B cell (primary cell): ENCODE results near the gene HS6ST2. TPM values are rescaled to one million over a fixed set of nuclear protein-coding genes. Genes with fewer than 3 reads are reported as not detected.

ENCODE experiments used
- ATAC-seq: fragments of 200-7000 bp; cut with Tn5 transposase; one replicate; pipeline ENCODE4 v1.10.0; 2021; ENCODE audit warnings: low read depth, mild to moderate bottlenecking, moderate number of reproducible peaks, moderate library complexity
- CTCF ChIA-PET: fragments of 350-600 bp; sonication (Branson Sonifier 250); formaldehyde crosslinking; loops from one replicate; lab custom pipeline; 2021; ENCODE audit warnings: antibody characterized with exemption, inconsistent platforms; lab: Charles Lee
- POLR2A ChIA-PET: fragments of 350-600 bp; sonication (Branson Sonifier 250); formaldehyde crosslinking; loops from one replicate; lab custom pipeline; 2021; ENCODE audit warnings: antibody characterized with exemption; lab: Charles Lee
- DNase-seq: peaks from one replicate; pipeline ENCODE4 v3.0.0; 2013
- H2AFZ ChIP-seq: 2 replicates; pipeline ENCODE4 v1.6.1; 2012; ENCODE audit warnings: mild to moderate bottlenecking, low read depth, low read length; ENCODE audit not compliant: insufficient read depth, poor library complexity, severe bottlenecking
- H3K27ac ChIP-seq, 2 donors: 1 replicate in 1 of 2; 2 replicates in 1 of 2; pipeline ENCODE4 v1.5.1; 2012 to 2013; ENCODE audit warnings: low read length in 2 of 2, mild to moderate bottlenecking in 2 of 2, moderate library complexity in 1 of 2
- H3K27me3 ChIP-seq, 4 experiments: fragments of 200-600 bp in 1 of 4; sonication (generic) in 1 of 4; replicated peaks in 1 of 4; 1 replicate in 2 of 4; 2 replicates in 2 of 4; pipeline versions ENCODE4 v1.6.1 to v1.7.0; 2013 to 2016; ENCODE audit warnings: low read length in 3 of 4, mild to moderate bottlenecking in 2 of 4, mixed read lengths in 1 of 4, moderate library complexity in 1 of 4; ENCODE audit not compliant: insufficient read depth in 4 of 4, control insufficient read depth in 3 of 4; ENCODE audit errors: control extremely low read depth in 1 of 4
- H3K36me3 ChIP-seq, 2 experiments: replicated peaks in 1 of 2; 1 replicate in 1 of 2; 2 replicates in 1 of 2; pipeline versions ENCODE4 v1.6.1 to v1.7.1; 2013; ENCODE audit warnings: low read length in 1 of 2; ENCODE audit not compliant: insufficient read depth in 2 of 2, control insufficient read depth in 1 of 2; ENCODE audit errors: control extremely low read depth in 1 of 2, extremely low read depth in 1 of 2
- H3K4me1 ChIP-seq, 2 donors: fragments of 200-600 bp in 1 of 2; sonication (generic) in 1 of 2; 1 replicate in 1 of 2; 2 replicates in 1 of 2; pipeline versions ENCODE4 v1.5.1 to v1.6.1; 2013 to 2017; ENCODE audit warnings: low read length in 2 of 2; ENCODE audit not compliant: control insufficient read depth in 2 of 2, insufficient read depth in 2 of 2
- H3K4me2 ChIP-seq: replicated peaks from 2 replicates; pipeline ENCODE3; 2012; ENCODE audit warnings: mild to moderate bottlenecking, low read depth, low read length; ENCODE audit not compliant: poor library complexity, severe bottlenecking
- H3K4me3 ChIP-seq, 5 experiments: fragments of 200-600 bp in 1 of 5; sonication (generic) in 1 of 5; 1 replicate in 3 of 5; 2 replicates in 2 of 5; pipeline versions ENCODE4 v1.5.1 to v1.7.0; 2011 to 2016; ENCODE audit warnings: low read length in 4 of 5, mild to moderate bottlenecking in 4 of 5, low read depth in 2 of 5, control low read depth in 1 of 5, moderate library complexity in 1 of 5; ENCODE audit not compliant: insufficient read depth in 1 of 5; ENCODE audit errors: control extremely low read depth in 1 of 5, extremely low read depth in 1 of 5
- H3K79me2 ChIP-seq: fragments of 200-600 bp; sonication (generic); one replicate; pipeline ENCODE4 v1.6.0; 2016; ENCODE audit warnings: low read length; ENCODE audit not compliant: control insufficient read depth, insufficient read depth
- H3K9ac ChIP-seq: fragments of 200-600 bp; sonication (generic); 2 replicates; pipeline ENCODE4 v1.6.1; 2017; ENCODE audit warnings: mild to moderate bottlenecking, low read length, moderate library complexity
- H3K9me3 ChIP-seq, 3 donors: one replicate each; pipeline versions ENCODE4 v1.6.1 to v1.7.1; 2013; ENCODE audit warnings: low read length in 2 of 3; ENCODE audit not compliant: control insufficient read depth in 2 of 3, insufficient read depth in 1 of 3; ENCODE audit errors: control extremely low read depth in 1 of 3
- H4K20me1 ChIP-seq: 2 replicates; pipeline ENCODE4 v1.6.0; 2012; ENCODE audit warnings: mild to moderate bottlenecking, low read length; ENCODE audit not compliant: insufficient read depth, control insufficient read depth, poor library complexity, severe bottlenecking
- H3K27ac Mint-ChIP-seq: one replicate; pipeline ENCODE4 v1.8.0; 2021; ENCODE audit warnings: mixed read lengths
- H3K27me3 Mint-ChIP-seq: one replicate; pipeline ENCODE4 v1.8.0; 2021; ENCODE audit warnings: mixed read lengths
- H3K4me1 Mint-ChIP-seq: one replicate; pipeline ENCODE4 v1.8.0; 2021; ENCODE audit warnings: mixed read lengths
- H3K4me3 Mint-ChIP-seq: one replicate; pipeline ENCODE4 v1.8.0; 2021; ENCODE audit warnings: mixed read lengths
- H3K9me3 Mint-ChIP-seq: one replicate; pipeline ENCODE4 v1.8.0; 2022; ENCODE audit warnings: mixed read lengths; ENCODE audit not compliant: insufficient read depth
- EZH2 ChIP-seq: IDR thresholded peaks from 2 replicates; pipeline ENCODE4 v1.6.1; 2012; ENCODE audit warnings: borderline replicate concordance, low read depth, mild to moderate bottlenecking, moderate library complexity, low read length; ENCODE audit not compliant: insufficient read depth, poor library complexity, severe bottlenecking
- WGBS: methylation state at CpG from one replicate; pipeline ENCODE4 v1.1.5; 2013; ENCODE audit warnings: missing lambda C conversion rate; ENCODE audit not compliant: insufficient coverage; 5-methylcytosine and 5-hydroxymethylcytosine counted together
- intact Hi-C: fragments of 100-400 bp; cut with micrococcal nuclease; formaldehyde crosslinking; loops from one replicate; pipeline ENCODE4 v1.10.0; 2022
- polyA plus RNA-seq: library from polyadenylated mRNA; depleted of rRNA; stranded (reverse); fragments of >200 nt; gene quantifications from 2 replicates; pipeline ENCODE4 v1.2.3, GENCODE V29; 2012
- total RNA-seq, 2 donors: library from RNA; stranded (reverse); fragments of 120-200 nt in 1 of 2; gene quantifications; 1 replicate in 1 of 2; 2 replicates in 1 of 2; pipeline versions ENCODE4 v1.2.3 to v1.2.4, GENCODE V29; 2013 to 2022
- TF ChIP-seq, protein P1 (sequence below): fragments of 200-600 bp; IDR thresholded peaks from one replicate; pipeline ENCODE4 v1.8.0; 2022; ENCODE audit warnings: antibody characterized with exemption, mild to moderate bottlenecking

The HS6ST2 gene
- total and polyA plus RNA-seq, 2 donors (not counting 1 experiment from before 2014, with no cell fraction given) = not detected

DNA sequence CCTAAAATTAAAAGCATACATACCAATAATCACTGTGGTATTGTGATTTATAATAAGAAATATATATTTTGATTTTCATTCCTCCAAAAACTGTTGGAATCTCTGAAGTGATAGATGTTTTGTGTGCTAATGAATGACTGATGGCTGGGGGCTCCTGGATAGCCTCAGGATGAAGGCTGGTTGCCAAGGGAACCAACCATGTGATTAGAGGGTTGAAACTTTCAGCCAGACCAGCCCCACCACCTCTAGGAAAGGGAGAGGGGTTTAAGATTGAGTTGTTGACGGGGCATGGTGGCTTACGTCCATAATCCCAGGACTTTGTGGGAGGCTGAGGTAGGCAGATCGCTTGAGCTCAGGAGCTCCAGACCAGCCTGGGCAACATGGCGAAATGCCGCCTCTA, 34.0 kb downstream of the HS6ST2 start:
- H3K9me3 ChIP-seq = no peaks in the 10 kb centered on the region
- no peaks in the 10 kb centered on the region for H3K9me3 Mint-ChIP-seq
- H2AFZ ChIP-seq = no peak overlapping the region
- DNase-seq (no peak), ATAC-seq (no peak)
- no peak overlapping the region for H3K27ac ChIP-seq
- no peaks in the 10 kb centered on the region for H3K36me3 ChIP-seq
- no peaks in the 10 kb centered on the region for H3K27me3 Mint-ChIP-seq
- no peak overlapping the region for H3K4me3 Mint-ChIP-seq
- no peaks in the 10 kb centered on the region for H3K27me3 ChIP-seq
- POLR2A ChIA-PET = no interaction called here
- H3K79me2 ChIP-seq = no peaks in the 10 kb centered on the region
- WGBS = 95% methylated on average over 3 of the region's 5 CpGs
- CTCF ChIA-PET = no interaction called here
- H4K20me1 ChIP-seq = no peaks in the 10 kb centered on the region
- no peak overlapping the region for H3K27ac Mint-ChIP-seq
- no peaks in the 10 kb centered on the region for H3K4me1 ChIP-seq
- TF ChIP-seq, protein P1, sequence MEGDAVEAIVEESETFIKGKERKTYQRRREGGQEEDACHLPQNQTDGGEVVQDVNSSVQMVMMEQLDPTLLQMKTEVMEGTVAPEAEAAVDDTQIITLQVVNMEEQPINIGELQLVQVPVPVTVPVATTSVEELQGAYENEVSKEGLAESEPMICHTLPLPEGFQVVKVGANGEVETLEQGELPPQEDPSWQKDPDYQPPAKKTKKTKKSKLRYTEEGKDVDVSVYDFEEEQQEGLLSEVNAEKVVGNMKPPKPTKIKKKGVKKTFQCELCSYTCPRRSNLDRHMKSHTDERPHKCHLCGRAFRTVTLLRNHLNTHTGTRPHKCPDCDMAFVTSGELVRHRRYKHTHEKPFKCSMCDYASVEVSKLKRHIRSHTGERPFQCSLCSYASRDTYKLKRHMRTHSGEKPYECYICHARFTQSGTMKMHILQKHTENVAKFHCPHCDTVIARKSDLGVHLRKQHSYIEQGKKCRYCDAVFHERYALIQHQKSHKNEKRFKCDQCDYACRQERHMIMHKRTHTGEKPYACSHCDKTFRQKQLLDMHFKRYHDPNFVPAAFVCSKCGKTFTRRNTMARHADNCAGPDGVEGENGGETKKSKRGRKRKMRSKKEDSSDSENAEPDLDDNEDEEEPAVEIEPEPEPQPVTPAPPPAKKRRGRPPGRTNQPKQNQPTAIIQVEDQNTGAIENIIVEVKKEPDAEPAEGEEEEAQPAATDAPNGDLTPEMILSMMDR = no peak
- TF ChIP-seq EZH2 = no peak
- H3K4me3 ChIP-seq = no peak overlapping the region
- H3K9ac ChIP-seq = no peak overlapping the region
- H3K4me2 ChIP-seq = no peak overlapping the region
- intact Hi-C loops = no loop called here
- H3K4me1 Mint-ChIP-seq = no peaks in the 10 kb centered on the region

DNA sequence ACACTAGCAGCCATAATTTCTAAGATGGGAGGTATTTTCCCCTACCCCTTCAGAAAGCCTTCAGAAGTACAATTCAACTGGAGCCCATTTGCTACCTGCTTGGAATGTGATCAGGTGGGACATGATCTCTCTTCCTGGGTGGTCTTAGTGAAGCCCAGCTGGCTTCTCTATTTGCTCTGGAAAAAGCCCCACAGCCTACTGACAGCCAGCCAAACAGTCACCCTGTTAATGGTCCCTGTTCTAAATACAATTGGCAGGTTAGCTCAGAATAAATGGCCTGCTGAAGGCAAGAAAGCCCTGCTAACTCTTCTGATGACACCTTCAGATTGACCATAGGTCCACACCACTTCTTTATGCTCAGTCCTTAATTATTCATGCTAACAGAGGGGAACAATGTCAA, 39.9 kb downstream of the HS6ST2 start:
- Mint-ChIP-seq H3K4me1 (no peaks in the 10 kb centered on the region), H3K4me3 (no peak overlapping the region), H3K9me3 (no peaks in the 10 kb centered on the region), H3K27ac (no peak overlapping the region), H3K27me3 (no peaks in the 10 kb centered on the region)
- no peaks in the 10 kb centered on the region for H3K4me1 ChIP-seq
- H3K4me2 ChIP-seq = no peak overlapping the region
- H3K36me3 ChIP-seq = no peaks in the 10 kb centered on the region
- ChIA-PET CTCF (no interaction called here), POLR2A (no interaction called here)
- H2AFZ ChIP-seq = no peak overlapping the region
- H3K9me3 ChIP-seq = no peaks in the 10 kb centered on the region
- no peak overlapping the region for H3K27ac ChIP-seq
- ATAC-seq (no peak), DNase-seq (no peak)
- H3K9ac ChIP-seq = no peak overlapping the region
- intact Hi-C loops = no loop called here
- no peak for TF ChIP-seq EZH2
- TF ChIP-seq, protein P1 = no peak
- H3K4me3 ChIP-seq = no peak overlapping the region
- no peaks in the 10 kb centered on the region for H3K27me3 ChIP-seq
- H3K79me2 ChIP-seq = no peaks in the 10 kb centered on the region
- no peaks in the 10 kb centered on the region for H4K20me1 ChIP-seq
